Astrocyte of the spinal cord (primary cell): ENCODE measurements around the gene SMIM7.
"Not testable (repeated sequence)": the region's sequence is repeated elsewhere in the genome, so short reads cannot be mapped to it uniquely, and the experiment has no call there.

ENCODE experiments used
- DNase-seq: peaks from one replicate; pipeline ENCODE4 v3.0.0; 2011; ENCODE audit warnings: low read depth, low spot score
- H3K4me3 ChIP-seq: 2 replicates; pipeline ENCODE4 v1.5.1; 2011; ENCODE audit warnings: low read depth, mild to moderate bottlenecking, low read length, moderate library complexity
- CTCF ChIP-seq: IDR thresholded peaks from 2 replicates; pipeline ENCODE4 v1.5.1; 2012; ENCODE audit warnings: low read depth, mild to moderate bottlenecking, low read length, inconsistent platforms
- in situ Hi-C: cut with HindIII; loops from 2 replicates; pipeline ENCODE4 v1.10.0; 2017; ENCODE audit warnings: low sequenced_read_pairs

The SMIM7 gene

GRCh38 chr19:16682539-16682938 is 22.6 kb upstream of the SMIM7 start:
- DNase-seq: no peak
- in situ Hi-C loops: no loop called here
- no peak for TF ChIP-seq CTCF
- H3K4me3 ChIP-seq: no peak overlapping the region

DNA sequence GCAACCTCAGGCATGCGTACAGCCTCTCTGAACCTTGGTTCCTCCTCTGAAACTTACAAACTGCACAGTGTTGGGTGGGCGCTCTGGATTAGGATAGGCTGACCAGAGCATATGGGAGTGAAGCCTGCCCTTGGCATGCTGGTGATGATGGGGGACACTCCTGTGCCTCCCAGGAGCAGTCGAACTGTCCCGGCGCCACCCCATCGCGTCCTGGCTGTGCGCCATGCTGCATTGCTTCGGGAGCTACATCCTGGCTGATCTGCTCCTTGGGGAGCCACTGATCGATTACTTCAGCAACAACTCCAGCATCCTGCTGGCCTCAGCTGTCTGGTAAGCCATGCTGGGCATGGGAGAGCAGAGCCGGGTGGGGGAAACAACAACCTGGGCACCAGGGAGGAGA is 19.9 kb upstream of the SMIM7 start:
- H3K4me3 ChIP-seq: no peak overlapping the region
- in situ Hi-C loops: no loop called here
- TF ChIP-seq CTCF: no peak
- DNase-seq: no peak

GRCh38 chr19:16678498-16678897 is 18.6 kb upstream of the SMIM7 start:
- no peak overlapping the region for H3K4me3 ChIP-seq
- no peak for TF ChIP-seq CTCF
- in situ Hi-C loops: no loop called here
- DNase-seq: no peak

DNA sequence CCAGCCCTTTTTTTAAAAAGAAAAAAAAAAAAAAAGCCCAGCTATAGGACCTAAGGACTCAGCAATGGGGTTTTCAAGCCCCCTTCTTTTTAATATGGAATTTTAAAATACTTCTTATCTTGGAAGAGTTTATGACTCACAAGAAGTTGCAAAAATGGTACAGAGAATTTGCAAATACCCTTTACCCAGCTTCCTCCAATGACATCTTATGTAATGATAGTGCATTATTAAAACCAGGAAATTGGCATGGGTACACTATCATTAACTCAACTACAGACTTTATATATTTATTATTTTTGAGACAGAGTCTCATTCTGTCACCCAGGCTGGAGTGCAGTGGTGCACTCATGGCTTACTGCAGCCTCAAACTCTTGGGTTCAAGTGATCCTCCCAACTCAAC is 17.1 kb upstream of the SMIM7 start:
- no peak overlapping the region for H3K4me3 ChIP-seq
- no peak for DNase-seq
- in situ Hi-C loops: no loop called here
- no peak for TF ChIP-seq CTCF

DNA sequence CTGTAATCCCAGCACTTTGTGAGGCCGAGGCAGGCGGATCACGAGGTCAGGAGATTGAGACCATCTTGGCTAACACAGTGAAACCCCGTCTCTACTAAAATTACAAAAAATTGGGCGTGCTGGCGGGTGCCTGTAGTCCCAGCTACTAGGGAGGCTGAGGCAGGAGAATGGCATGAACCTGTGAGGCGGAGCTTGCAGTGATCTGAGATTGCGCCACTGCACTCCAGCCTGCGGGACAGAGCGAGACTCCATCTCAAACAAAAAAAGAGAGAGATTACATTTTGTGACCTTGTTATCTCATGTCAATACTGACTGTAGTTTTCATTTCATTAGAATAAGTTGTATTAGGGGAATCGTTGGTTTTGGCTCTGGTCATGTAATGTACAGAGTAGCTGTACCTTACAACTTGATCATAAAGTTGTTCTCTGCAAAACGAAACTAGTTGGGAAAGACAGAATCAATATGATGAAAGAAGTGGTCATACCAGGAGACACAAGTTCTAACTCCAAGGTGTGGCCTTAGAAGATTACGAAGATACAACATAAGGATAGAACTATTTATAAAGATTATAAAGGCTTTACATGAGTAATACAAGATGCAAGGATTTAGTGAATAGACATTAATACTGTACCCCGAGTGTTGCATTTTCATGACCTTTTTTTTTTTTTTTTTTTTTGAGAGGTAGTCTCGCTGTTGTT is 16.3 kb upstream of the SMIM7 start:
- no peak overlapping the region for H3K4me3 ChIP-seq
- DNase-seq: no peak
- in situ Hi-C loops: no loop called here
- TF ChIP-seq CTCF: no peak

- DNase-seq, H3K4me3 ChIP-seq, in situ Hi-C loops: not testable (repeated sequence)
These were observed 13.9 kb upstream of the SMIM7 start for GRCh38 chr19:16673839-16674238.

DNA sequence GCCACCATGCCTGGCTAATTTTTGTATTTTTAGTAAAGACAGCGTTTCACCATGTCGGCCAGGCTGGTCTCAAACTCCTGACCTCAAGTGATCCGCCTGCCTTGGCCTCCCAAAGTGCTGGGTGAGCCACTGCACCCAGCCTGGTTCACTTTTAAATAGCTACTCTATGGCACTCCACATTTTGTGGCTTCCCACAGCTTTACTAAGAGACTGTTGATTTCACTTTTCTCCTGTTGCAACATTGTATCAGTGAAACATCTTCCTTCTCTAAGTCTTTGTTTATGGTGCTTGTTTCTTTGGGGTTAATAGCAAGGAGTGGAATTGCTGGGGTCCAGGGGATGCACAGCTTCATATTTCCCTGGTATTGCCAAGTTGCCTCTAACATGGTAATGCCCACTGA is 13.3 kb upstream of the SMIM7 start:
- DNase-seq: no peak

More for the DNA sequence above, 13.3 kb upstream of the SMIM7 start:
- H3K4me3 ChIP-seq: no peak overlapping the region
- in situ Hi-C loops: no loop called here
- no peak for TF ChIP-seq CTCF
